ENCODE data around the gene RP9. TPM values are rescaled to one million over a fixed set of nuclear protein-coding genes. Genes with fewer than 3 reads are reported as not detected.
A peak's percentile ranks its signal among the peaks of the same experiment; 100 is the strongest.

Gene RP9
- total RNA-seq, 4 donors from 2014 or later = 1.2 to 55.8 (median 13.7) TPM

DNA sequence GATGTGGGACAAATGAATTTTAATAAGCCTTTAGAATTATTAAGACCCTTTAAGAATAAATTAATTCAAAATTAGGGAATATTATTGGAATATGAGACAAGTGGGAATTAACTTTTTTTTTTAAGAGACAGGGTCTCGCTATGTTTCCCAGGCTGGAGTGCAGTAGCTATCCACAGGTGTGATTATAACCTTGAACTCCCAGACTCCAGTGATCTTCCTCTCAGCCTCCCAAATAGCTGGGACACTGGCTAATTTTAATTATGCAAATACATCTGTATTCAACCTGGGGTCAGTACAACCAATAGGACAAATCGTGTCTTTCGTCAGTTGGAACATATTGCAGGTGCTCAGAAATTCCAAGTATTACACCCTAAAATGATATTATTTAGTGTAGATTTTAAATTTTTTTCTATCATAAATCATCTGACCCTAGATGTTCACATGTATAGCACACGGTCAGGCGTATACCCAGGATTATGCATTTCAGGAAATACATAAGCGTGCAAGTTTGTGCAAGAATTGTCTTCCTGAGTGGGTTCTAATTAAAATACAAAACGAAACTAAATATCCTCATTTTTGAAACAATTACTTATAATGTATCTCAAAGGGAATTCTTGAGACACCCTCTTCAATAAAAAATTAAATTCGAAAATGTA, 47.8 kb downstream of the RP9 start:
- Histone ChIP-seq H3K4me1 (peaks cover 0 to 3% of the 10 kb centered on the region in 2 donors), H3K27ac (peak overlapping the region in 1 of 2 donors; percentile 97), H3K4me3 (peak overlapping the region; percentile 75 to 98), H3K9me3 (peaks cover 0 to 5% of the 10 kb centered on the region in 2 donors), H3K27me3 (no peaks in the 10 kb centered on the region), H3K36me3 (no peaks in the 10 kb centered on the region)
- intact Hi-C loops (cut with DNase I; ENCODE audit: low total_unique reads) = no loop called here
- TF ChIP-seq, protein P1, sequence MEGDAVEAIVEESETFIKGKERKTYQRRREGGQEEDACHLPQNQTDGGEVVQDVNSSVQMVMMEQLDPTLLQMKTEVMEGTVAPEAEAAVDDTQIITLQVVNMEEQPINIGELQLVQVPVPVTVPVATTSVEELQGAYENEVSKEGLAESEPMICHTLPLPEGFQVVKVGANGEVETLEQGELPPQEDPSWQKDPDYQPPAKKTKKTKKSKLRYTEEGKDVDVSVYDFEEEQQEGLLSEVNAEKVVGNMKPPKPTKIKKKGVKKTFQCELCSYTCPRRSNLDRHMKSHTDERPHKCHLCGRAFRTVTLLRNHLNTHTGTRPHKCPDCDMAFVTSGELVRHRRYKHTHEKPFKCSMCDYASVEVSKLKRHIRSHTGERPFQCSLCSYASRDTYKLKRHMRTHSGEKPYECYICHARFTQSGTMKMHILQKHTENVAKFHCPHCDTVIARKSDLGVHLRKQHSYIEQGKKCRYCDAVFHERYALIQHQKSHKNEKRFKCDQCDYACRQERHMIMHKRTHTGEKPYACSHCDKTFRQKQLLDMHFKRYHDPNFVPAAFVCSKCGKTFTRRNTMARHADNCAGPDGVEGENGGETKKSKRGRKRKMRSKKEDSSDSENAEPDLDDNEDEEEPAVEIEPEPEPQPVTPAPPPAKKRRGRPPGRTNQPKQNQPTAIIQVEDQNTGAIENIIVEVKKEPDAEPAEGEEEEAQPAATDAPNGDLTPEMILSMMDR (IDR thresholded peaks at IDR 0.05) = no peak
- TF ChIP-seq POLR2A (IDR thresholded peaks at IDR 0.05) = no peak
- DNase-seq = no peak

DNA sequence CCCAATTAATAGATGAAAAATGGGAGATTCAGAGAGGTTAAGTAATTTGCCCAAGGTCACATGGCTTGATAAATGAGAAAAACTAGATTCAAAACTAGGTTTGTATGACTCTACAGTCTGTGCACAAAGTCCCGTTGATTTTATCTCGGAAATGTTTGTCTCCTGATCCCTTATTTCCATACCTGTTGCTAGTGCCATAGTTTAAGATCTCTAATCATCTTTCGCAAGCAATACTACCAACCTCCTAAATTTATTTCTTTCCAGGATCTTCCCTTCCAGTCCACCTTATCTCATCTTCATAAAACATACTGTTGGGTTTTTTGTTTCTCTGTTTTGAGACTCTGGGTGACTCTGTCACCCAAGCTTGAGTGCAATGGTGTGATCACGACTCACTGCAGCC, 49.6 kb downstream of the RP9 start:
- no peak for TF ChIP-seq POLR2A (IDR thresholded peaks at IDR 0.05)
- TF ChIP-seq, protein P1 (IDR thresholded peaks at IDR 0.05) = no peak
- H3K27me3 ChIP-seq = no peaks in the 10 kb centered on the region
- DNase-seq = no peak
- no peaks in the 10 kb centered on the region for H3K9me3 ChIP-seq
- intact Hi-C loops (cut with DNase I; ENCODE audit: low total_unique reads) = no loop called here
- no peak overlapping the region for H3K4me3 ChIP-seq
- no peaks in the 10 kb centered on the region for H3K36me3 ChIP-seq
- no peak overlapping the region for H3K27ac ChIP-seq
- peaks cover 0 to 3% of the 10 kb centered on the region in 2 donors for H3K4me1 ChIP-seq

DNA sequence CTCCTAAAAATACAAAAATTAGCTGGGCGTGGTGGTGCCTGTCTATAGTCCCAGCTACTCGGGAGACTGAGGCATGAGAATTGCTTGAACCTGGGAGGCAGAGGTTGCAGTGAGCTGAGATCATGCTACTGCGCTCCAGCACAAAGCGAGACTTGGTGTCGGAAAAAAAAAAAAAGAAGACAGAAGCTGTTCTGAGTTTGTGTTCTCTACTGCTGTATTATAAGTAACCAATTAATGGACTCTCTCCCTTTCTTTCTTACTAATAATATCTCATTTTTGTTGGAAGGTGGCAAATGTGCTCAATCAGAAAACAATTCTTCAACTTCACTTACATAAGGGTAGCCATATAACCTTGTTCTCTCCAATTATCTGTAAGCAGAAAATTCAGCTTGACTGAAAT, 54.0 kb downstream of the RP9 start:
- no peaks in the 10 kb centered on the region for H3K9me3 ChIP-seq
- intact Hi-C loops (cut with DNase I; ENCODE audit: low total_unique reads) = no loop called here
- H3K27ac ChIP-seq = no peak overlapping the region
- no peaks in the 10 kb centered on the region for H3K27me3 ChIP-seq
- H3K4me3 ChIP-seq = no peak overlapping the region
- no peak for DNase-seq
- no peak for TF ChIP-seq POLR2A (IDR thresholded peaks at IDR 0.05)
- TF ChIP-seq, protein P1 (IDR thresholded peaks at IDR 0.05) = no peak
- H3K36me3 ChIP-seq = no peaks in the 10 kb centered on the region
- H3K4me1 ChIP-seq = peaks cover 0 to 3% of the 10 kb centered on the region in 2 donors

DNA sequence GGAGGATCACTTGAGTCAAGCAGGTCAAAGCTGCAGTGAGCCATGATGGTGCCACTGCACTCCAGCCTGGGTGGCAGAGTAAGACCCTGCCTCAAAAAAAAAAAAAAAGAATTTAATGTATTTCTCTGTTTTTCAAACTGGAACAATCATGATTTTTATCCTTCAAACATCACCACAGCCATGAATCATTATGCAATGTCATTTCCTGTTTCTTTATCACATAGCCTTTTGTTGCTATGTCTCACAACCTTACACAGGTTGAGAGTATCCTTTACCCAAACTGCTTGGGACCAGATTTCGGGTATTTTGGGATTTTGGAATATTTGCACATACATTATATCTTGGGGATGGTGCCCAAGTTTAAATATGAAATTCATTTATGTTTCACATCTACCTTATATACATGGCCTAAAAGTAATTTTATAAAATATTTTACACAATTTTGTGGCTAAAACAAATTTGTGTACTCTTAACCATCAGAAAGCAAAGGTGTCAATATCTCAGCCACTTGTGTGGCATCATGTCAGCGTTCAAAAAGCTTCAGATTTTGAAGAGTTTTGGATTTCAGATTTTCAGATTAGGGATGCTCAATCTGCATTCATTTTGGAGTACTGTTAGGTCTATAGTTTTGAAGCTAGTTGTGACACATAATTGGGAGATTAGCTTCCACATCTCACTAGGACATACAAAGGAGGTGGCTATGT, 54.8 kb downstream of the RP9 start:
- no peak for TF ChIP-seq POLR2A (IDR thresholded peaks at IDR 0.05)
- TF ChIP-seq, protein P1 (IDR thresholded peaks at IDR 0.05) = no peak
- H3K9me3 ChIP-seq = no peaks in the 10 kb centered on the region
- intact Hi-C loops (cut with DNase I; ENCODE audit: low total_unique reads) = no loop called here
- no peaks in the 10 kb centered on the region for H3K36me3 ChIP-seq
- no peaks in the 10 kb centered on the region for H3K27me3 ChIP-seq
- no peak overlapping the region for H3K4me3 ChIP-seq
- H3K4me1 ChIP-seq = no peaks in the 10 kb centered on the region
- H3K27ac ChIP-seq = no peak overlapping the region
- no peak for DNase-seq

DNA sequence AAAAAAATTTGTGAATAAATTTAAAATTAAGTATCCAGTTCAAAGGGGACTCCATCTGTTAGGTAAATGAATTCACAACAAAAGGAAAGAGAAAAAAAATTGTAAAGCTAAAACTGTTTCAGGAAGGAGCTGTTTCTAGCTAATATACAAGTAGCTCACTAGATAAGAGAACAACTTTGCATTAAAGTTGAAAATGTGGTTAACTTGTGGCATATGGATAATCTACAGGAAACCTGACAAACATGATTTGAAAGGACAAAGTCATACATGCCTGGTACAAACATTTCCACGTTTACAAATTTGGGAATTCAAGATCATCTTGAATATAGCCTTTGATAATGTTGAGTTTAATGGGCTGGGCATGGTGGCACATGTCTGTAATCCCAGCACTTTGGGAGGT, 55.5 kb downstream of the RP9 start:
- H3K4me1 ChIP-seq = no peaks in the 10 kb centered on the region
- intact Hi-C loops (cut with DNase I; ENCODE audit: low total_unique reads) = no loop called here
- DNase-seq = no peak
- no peaks in the 10 kb centered on the region for H3K27me3 ChIP-seq
- no peaks in the 10 kb centered on the region for H3K36me3 ChIP-seq
- no peaks in the 10 kb centered on the region for H3K9me3 ChIP-seq
- no peak overlapping the region for H3K4me3 ChIP-seq
- H3K27ac ChIP-seq = no peak overlapping the region
- TF ChIP-seq, protein P1 (IDR thresholded peaks at IDR 0.05) = no peak
- TF ChIP-seq POLR2A (IDR thresholded peaks at IDR 0.05) = no peak
